BE2C (cell line): Measurements from ENCODE around the gene SUSD6.
A peak's percentile ranks its signal among the peaks of the same experiment; 100 is the strongest.

ENCODE experiments used
- DNase-seq: peaks from one replicate; pipeline ENCODE4 v3.0.0-alpha.2; 2020
- H3K27me3 ChIP-seq: fragments of 250-450 bp; sonication (Bioruptor Pico); 2 replicates; pipeline ENCODE4 v1.5.1; 2020; ENCODE audit warnings: mild to moderate bottlenecking
- H3K36me3 ChIP-seq: fragments of 250-450 bp; sonication (Bioruptor Pico); 2 replicates; pipeline ENCODE4 v1.5.1; 2020; ENCODE audit warnings: mild to moderate bottlenecking
- H3K4me1 ChIP-seq: fragments of 250-450 bp; sonication (Bioruptor Pico); 2 replicates; pipeline ENCODE4 v1.5.1; 2020
- H3K4me3 ChIP-seq: 2 replicates; pipeline ENCODE4 v1.5.1; 2011; ENCODE audit warnings: low read depth, low read length
- H3K9me3 ChIP-seq: fragments of 250-450 bp; sonication (Bioruptor Pico); 2 replicates; pipeline ENCODE4 v1.5.1; 2020
- TF ChIP-seq, protein P1 (sequence below): IDR thresholded peaks from 2 replicates; pipeline ENCODE4 v1.5.1; 2012; ENCODE audit warnings: mild to moderate bottlenecking, low read depth, low read length

Gene SUSD6

DNA sequence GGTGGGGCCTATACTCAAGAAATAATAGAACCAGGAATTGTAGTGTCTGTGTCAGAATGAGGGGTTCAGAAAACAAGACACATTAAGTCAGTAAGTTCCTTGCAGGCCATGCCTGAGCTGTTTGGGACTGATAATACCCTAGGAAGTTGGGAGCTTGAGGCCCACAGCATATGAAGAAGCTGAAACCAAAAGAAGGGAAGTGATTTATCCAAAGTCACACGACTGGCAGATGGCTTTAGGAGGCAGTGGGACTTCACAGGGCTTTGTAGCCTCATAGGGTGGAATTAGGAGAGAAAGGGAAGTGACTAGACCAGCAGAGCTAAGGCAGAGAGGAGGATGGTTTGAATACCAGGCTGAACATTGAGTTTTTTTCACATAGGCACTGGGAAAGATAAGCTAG, 99.0 kb downstream of the SUSD6 start:
- Histone ChIP-seq H3K36me3 (peaks cover 6% of the 10 kb centered on the region), H3K4me1 (peaks cover 12% of the 10 kb centered on the region), H3K27me3 (no peaks in the 10 kb centered on the region), H3K4me3 (no peak overlapping the region), H3K9me3 (no peaks in the 10 kb centered on the region)
- DNase-seq = no peak
- TF ChIP-seq, protein P1, sequence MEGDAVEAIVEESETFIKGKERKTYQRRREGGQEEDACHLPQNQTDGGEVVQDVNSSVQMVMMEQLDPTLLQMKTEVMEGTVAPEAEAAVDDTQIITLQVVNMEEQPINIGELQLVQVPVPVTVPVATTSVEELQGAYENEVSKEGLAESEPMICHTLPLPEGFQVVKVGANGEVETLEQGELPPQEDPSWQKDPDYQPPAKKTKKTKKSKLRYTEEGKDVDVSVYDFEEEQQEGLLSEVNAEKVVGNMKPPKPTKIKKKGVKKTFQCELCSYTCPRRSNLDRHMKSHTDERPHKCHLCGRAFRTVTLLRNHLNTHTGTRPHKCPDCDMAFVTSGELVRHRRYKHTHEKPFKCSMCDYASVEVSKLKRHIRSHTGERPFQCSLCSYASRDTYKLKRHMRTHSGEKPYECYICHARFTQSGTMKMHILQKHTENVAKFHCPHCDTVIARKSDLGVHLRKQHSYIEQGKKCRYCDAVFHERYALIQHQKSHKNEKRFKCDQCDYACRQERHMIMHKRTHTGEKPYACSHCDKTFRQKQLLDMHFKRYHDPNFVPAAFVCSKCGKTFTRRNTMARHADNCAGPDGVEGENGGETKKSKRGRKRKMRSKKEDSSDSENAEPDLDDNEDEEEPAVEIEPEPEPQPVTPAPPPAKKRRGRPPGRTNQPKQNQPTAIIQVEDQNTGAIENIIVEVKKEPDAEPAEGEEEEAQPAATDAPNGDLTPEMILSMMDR = no peak

DNA sequence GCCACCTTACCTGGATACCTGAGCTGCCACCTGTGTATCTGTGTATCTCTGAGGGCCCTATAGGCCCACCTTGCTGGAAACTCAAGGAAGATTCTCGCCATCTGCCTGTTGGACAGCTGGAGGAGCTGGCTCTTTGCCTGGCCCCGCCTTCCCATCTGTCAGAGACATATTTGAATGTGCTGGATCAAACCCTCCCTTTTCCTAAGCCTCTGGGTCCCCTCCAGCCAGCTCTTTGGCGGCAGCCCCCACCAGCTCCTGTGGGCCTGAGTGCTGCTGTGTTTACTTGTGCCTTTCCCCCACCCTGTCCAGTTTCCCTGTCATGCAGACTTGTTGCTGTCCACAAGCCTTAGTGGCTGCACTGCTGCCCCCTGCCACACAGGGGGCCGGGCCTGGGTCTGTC, 99.7 kb downstream of the SUSD6 start:
- TF ChIP-seq, protein P1 = no peak
- no peak overlapping the region for H3K4me3 ChIP-seq
- peak; percentile 62 for DNase-seq
- H3K9me3 ChIP-seq = no peaks in the 10 kb centered on the region
- H3K36me3 ChIP-seq = peaks cover 6% of the 10 kb centered on the region
- no peaks in the 10 kb centered on the region for H3K27me3 ChIP-seq
- peaks cover 12% of the 10 kb centered on the region for H3K4me1 ChIP-seq

DNA sequence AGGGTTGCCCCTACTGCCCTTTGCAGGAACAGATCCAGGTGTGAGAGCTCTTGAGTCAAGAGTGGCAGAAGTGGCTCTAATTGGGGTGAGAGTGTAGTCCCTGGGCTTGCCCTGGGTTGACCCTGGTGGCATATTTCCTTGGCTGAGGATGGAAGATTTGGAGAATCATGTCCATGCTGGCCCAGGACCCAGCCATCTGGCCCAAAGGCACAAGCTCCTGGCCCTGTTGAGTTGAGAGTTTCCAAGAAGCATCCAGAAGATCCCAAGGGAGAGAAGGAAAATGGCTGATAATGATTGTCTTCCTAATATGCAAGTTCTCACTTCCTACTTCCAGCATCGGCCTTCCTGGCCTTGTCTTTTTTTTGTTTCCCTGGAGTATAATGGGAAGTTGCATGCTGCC, 100.1 kb downstream of the SUSD6 start:
- DNase-seq = no peak
- TF ChIP-seq, protein P1 = no peak
- H3K36me3 ChIP-seq = peaks cover 6% of the 10 kb centered on the region
- peaks cover 15% of the 10 kb centered on the region for H3K4me1 ChIP-seq
- H3K27me3 ChIP-seq = no peaks in the 10 kb centered on the region
- H3K9me3 ChIP-seq = no peaks in the 10 kb centered on the region
- H3K4me3 ChIP-seq = no peak overlapping the region

DNA sequence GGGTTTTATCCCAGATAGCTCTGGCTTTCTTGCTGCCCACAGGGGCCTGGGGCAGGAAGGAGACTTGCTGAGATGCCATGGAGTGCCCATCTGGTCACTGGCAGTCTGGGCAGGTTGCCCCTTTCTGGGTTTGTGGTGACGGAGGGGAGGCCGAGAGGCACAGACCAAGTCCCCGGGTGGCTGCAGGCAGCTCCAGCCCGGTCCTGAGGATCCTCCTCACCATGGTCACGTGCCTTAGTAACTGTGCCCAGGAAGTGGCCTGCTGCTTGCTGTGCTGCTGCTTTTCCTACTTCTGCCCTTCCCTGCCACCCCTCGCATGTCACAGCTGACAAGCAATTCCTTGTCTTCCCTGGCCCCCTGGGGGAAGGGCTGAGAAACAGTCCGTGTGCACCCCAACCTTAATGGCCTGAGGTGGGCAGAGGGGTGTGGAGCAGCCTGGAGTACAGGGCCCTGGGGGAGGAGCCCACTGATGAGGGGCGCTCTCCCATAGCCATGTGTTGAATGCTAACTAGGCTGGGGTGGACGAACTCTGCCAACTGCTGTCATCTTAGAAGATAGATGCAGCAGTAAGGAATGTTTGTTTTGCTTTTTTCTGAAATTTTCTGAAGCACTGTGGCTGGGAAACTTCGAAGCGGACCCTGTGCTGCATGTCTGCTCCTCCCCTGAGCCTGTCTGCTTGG, 100.6 kb downstream of the SUSD6 start:
- Histone ChIP-seq H3K36me3 (peaks cover 6% of the 10 kb centered on the region), H3K4me1 (peaks cover 19% of the 10 kb centered on the region), H3K4me3 (no peak overlapping the region), H3K27me3 (no peaks in the 10 kb centered on the region), H3K9me3 (no peaks in the 10 kb centered on the region)
- no peak for DNase-seq
- TF ChIP-seq, protein P1 = no peak

DNA sequence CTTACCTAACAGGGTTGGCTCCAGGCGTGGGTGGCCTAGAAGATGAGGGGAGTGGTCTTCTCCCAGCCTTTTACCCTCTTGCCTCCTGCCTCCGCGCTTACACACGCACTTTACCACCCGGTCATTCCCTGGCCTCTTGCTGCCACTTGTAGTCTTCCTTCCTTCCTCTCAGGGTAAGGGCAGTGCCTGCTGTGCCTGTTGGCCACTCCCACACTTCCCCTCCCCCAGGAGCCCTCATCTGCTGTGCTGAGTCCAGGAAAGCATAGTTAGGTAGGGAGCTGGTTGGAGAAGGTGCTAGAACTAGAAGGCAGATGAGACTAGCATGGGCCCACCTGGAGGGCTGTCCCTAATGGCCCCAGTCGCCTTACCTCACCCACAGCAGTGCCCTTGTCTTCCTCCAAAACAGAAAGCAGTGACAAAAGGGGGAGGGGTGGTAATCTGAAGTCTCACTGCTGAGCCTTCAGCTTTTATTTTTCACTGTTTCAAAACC, 101.2 kb downstream of the SUSD6 start:
- TF ChIP-seq, protein P1 = no peak
- peak; percentile 31 for DNase-seq
- peaks cover 6% of the 10 kb centered on the region for H3K36me3 ChIP-seq
- no peaks in the 10 kb centered on the region for H3K27me3 ChIP-seq
- H3K4me1 ChIP-seq = peaks cover 19% of the 10 kb centered on the region
- no peak overlapping the region for H3K4me3 ChIP-seq
- no peaks in the 10 kb centered on the region for H3K9me3 ChIP-seq

DNA sequence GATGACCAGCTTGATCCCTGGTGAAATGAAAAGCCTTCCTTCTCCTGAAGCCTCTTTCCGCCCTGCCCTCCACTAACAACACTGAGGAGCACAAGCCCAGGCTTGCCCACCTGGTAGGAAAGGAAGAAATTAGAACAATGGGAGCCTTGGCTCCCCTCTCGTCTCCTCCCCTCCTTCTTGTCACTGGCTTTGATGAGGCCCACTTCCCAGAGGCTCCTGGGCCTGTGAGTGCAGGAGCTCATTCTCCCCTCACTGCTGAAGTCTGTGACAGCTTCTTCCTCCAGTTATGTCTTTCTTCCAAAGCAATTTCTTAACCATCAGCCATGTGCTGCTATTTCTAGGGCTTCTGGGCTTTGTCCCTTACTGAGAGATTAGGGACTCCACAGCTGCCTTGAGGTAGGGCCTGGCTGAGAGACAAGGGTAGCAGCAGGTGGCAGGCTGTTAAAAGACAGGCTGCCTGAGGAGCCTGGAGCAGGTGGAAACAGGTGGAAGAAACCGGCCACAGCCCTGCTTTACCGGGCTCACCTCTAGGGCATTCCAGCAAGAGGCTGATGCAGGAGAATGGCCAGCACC, 101.9 kb downstream of the SUSD6 start:
- Histone ChIP-seq H3K36me3 (peaks cover 6% of the 10 kb centered on the region), H3K27me3 (no peaks in the 10 kb centered on the region), H3K4me1 (peaks cover 19% of the 10 kb centered on the region), H3K9me3 (no peaks in the 10 kb centered on the region), H3K4me3 (no peak overlapping the region)
- no peak for DNase-seq
- TF ChIP-seq, protein P1 = no peak
